NCI-H2171 (cell line): ENCODE data around the gene RMI1.
"Not testable (repeated sequence)": the region's sequence is repeated elsewhere in the genome, so short reads cannot be mapped to it uniquely, and the experiment has no call there.

ENCODE experiments used
- DNase-seq: peaks from one replicate; lab custom pipeline; 2025; lab: John Stamatoyannopoulos, UW

RMI1 gene

DNA sequence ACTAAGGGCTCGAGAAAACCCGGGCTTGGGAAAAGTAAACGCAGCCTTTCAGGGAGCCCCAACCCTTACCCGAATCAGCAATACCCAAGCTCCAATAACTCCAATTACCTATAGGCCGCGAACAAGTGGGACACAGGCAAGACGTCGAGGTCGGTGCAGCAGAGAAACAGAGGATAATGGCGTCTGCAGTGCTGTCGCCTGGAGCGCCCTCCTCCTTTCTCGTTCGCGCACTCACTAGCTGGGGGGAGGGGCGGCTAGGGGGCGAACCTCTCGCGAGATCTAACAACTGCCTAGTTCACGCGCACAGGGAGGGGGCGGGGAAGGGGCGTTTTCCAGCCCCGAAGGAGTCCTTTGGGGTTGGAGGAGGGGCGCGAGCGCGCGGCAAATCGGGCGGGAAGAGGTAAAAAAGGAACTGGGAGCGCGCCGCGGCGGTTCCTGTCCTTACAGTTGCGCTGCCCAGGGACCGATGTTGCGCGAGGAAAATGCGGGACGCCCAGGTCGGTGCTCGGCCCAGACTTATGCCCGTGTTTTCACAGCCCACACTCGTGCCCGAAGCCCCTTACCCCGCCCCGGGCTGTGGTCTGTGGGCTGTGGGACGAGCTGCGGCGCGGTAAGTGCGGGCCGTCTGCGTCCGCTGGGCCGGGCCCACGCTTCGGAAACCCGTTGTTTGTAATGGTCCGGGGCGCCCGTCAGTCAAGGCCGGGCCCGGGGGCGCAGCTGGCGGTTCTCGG lies at the start of gene RMI1:
Gene RMI1, plus strand, starts transcription at position 411 of the 731 bp plus-strand sequence. CDS start 20,182 bp downstream, outside the sequence.
- peak; percentile 97 for DNase-seq

DNA sequence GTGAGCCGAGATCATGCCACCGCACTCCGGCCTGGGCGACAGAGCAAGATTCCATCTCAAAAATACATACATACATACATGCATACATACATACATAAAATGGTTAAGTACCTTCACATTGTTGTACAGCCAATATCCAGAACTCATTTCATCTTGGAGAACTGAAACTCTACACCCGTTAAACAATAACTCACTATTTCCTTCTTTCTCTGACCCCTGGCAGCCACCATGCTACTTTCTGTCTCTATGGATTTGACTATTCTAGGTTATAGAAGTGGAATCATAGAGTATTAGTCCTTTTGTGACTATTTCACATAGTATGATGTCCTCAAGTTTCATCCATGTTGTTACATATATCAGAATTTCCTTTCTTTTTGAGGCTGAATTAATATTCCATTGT lies 49.7 kb upstream of the RMI1 start:
- no peak for DNase-seq

DNA sequence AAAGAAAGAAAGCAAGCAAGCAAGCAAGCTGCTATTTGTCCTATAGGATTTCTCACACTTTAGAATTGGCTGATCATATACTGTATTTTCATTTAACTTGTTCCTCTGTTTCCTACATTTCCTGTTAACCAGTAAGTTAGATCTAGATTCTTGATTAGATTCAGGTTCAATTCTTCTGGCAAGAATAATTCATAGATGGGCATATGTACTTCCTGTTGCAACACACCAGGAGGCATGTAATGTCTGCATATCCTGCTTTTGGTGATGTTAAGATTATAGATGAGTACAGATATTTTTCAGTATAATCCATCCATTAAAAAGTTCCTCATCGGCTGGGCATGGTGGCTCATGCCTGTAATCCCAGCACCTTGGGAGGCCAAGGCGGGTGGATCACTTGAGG lies 48.6 kb upstream of the RMI1 start:
- no peak for DNase-seq

DNA sequence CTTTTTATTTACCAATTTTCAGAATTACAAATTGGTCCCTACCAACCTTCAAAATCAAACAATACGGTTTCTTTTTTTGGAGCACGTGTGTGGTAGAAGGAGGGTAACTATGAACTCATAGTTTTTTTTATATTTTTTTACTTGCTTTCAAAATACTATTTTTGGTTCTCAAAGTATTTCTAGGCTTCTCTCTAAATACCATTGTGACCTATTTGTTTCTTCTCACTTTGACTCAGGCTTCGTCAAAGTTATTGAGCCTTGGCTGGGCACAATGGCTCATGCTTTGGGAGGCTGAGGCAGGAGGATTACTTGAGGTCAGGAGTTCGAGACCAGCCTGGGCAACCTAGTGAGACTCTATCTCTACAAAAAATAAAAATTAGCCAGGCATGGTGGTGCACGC lies 47.8 kb upstream of the RMI1 start:
- DNase-seq = no peak

DNA sequence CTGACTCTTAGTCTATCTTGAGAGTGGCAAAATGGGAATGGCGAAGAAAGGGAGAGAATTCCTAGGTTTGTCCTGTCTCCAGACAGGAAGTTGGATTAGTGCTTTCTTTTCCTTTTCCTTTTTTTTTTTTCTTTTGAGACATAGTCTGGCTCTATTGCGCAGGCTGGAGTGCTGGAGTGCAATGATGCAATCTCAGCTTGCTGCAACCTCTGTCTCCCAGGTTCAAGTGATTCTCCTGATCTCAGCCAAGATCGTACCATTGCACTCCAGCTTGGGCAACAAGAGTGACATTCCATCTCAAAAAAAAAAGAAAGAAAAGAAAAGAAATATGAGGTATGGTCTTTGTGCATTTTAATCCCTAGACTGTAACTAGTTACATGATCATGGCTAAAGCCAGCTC lies 46.8 kb upstream of the RMI1 start:
- no peak for DNase-seq

DNA sequence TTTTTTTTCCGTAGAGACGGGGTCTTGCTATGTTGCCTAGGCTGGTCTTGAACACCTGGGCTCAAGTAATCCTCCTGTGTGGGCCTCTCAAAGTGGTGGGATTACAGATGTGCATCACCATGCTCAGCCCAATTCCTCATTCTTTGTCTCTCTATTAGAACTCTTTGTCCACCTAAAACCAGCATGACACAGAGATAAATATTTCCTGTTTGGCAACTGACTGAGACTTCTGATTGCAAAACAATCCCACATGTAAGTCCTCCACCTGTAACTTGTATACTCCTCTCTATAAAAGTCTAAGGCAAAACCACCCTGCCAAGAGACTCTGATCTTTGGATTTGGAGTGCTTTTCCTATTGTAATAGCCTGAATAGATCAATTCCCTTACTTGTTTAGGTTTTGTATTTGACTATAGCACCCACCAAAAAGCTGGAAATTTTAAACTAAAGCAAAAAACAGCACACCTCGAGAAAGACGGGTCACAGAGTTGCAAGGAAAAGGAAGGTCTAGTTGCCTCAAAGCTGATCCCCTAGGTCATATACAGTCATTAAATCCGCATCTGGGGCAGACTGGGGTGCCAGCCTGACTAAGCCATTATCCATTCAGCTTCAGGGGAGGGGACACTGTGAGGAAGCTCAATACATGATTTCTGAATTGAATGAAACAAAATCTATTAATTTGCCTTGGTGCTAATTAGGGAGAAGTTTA lies 45.9 kb upstream of the RMI1 start:
- no peak for DNase-seq

DNA sequence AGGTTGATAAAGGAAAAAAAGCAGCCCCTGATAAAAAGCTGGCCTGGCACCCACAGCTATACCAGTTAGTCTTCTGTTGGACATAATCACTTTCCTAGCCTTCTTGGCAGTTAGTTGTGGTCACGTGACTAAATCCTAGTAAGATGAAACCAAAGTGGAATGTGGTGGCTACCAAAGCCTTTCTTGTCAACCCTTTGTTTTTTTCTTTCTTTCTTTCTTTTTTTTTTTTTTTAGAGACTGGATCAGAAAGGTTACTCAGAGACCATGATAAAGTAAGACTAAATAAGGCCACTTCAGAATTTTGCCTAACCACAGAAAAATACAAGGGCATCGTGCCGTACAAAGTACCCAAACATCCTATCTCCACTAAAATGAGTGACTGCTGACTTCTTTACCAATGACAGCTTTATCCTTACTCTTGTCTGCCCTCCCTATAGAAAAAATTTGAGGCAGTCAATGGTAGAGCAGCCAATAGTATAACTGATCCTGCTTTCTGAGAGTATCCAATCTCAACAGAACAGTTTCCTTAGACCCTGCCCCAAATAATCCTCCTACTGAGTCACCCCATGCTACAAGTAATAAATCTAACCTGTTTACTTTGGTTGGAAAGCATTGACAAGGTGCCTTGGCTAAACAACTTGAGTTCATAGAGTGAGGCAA lies 45.2 kb upstream of the RMI1 start:
- DNase-seq = no peak

DNA sequence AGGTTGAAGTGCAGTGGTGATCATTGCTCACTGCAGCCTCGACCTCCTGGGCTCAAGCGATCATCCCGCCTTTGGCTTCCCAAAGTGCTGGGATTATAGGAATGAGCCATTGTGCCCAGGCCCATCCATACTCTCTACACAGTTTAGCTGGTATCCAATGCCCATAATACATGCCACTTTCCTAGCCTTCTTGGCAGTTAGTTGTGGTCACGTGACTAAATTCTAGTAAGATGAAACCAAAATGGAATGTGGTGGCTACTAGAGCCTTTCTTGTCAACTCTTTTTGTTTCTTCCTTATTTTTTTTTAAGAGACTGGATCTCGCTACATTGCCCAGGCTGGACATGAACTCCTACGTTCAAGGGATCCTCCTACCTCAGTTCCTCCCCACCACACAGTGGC lies 44.1 kb upstream of the RMI1 start:
- no peak for DNase-seq

DNA sequence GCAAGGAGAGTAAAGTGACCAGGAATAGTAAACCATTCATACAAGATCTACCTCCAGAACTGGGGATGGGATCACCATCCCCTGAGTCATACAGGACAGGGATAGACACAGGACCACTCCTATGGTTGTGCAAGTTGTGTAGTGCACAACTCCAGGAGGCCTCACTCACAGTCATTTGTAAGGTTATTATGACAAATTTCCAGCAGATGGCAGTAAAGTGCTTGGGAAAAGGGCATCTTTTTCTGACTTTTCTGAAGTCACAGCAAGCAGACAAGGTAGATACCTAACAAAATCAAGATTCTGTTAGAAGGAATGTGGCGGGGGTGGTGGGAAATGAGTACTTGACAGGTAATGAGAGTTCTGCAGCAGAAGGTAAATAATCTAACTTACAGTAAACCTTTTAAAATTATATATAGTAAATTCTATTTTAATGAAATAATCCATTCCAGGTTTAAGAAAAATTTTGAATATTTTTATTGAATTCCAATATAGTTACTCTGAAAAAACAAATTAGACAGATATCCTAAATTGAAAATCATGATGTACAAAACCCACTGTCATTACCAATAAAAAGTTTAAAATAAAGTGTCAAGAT lies 42.6 kb upstream of the RMI1 start:
- DNase-seq = peak; percentile 48

DNA sequence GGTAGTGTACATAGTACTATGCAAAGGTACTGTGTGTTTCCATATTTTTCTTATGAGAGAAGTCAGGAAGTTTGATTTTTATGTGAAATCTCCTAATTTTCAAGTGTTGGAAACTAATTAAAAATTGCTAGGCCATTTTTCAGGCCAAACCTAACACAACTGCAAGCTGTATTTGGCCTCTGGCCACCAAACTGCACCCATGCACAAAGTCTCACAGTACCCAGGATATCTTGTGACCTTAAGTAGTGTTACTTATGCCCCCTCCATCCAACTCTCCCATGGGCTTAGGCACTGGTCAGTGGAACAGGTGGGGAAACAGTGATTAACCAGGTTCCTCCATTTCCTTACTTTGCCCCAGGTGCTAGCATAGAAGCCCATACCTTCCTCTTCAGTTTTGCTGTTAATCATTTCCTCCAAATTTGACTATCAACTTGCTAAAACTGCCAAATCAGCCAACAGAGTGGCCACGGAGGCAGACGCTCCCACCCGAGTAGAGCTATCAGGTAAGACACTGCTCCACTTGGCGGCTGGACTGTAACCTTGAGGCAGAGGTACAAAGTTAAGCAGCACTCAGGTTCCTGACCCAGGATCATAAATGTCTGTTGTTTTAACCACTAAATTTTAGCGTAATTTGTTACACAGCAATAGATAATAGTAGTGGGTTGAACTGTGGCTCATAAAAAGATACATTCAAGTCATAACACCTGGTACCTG lies 39.9 kb upstream of the RMI1 start:
- no peak for DNase-seq

DNA sequence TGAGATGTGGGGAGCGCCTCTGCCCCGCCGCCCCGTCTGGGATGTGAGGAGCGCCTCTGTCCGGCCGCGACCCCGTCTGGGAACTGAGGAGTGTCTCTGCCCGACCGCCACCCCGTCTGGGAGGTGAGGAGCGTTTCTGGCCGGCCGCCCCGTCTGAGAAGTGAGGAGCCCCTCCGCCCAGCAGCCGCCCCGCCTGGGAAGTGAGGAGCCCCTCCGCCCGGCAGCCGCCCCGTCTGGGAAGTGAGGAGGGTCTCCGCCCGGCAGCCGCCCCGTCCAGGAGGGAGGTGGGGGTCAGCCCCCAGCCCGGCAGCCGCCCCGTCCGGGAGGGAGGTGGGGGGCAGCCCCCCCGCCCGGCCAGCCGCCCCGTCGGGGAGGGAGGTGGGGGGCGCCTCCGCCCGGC lies 32.5 kb upstream of the RMI1 start:
- DNase-seq = not testable (repeated sequence)

DNA sequence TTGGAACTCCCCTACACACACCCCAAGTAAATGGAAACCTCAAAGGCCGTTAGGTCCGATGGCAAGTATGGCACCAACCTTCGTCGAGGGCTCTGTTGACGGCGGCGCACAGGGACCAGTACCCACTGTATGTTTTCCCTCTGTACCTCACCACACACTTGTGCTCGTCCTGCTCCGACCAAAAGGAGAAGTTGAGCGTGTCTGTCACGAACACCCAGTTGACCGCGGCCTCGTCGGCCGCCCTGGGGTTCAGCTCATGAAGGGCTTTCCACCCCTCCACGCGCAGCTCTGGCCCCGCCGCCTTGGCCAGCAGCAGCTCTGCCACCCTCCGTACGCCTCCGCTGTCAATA lies 24.5 kb upstream of the RMI1 start:
- DNase-seq = no peak

DNA sequence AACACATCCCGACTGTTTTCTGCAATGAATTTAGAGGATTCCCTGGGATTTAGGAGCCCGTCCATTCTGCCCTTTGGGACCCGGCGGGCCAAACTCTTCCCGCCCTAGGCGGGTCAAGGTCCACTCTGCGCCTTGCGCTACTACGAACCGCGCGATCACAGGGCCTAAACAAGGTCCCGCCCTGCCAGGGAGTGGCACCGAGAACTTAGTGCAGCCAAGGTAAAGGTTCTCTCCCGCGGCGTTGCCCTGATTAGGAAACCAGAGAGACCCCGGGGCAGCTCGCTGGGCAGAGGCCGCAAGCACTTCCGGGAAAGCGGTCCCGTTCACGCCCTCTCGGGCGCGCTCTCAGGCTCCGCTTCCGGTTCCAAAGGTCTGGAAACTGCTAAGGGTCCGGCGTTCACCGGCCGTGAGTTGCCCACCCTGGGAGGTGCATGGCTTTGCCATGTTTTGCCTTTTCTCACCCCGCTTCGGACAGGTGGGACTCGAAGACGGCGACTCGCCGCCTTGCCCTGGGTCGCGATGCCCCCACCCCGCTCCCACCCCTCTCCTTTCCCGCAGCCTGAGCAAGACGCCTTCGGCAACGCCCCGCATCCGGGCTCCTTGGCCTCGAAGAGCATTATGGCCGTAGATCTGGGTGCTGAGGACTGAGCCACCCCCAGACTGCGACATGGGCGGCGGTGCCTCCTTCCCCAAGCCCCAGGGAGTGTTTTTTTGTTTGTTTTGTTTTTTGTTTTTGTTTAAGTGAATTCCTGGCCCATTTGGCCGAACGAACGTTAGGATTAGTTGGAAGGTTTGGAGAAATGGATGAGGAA lies 24.0 kb upstream of the RMI1 start:
- peak; percentile 72 for DNase-seq

DNA sequence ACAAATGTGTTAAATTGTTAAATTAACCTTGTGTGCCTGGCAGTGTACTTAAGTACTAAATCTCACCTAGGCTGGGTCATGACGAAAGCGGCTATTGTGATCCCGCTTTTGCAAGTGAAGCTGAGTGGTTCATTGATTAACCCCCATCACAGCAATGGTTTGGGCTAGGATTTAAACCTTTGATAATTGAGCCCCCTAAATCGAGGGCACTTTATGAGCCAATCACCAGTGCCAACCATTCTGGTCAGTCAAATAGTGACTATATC lies 23.4 kb upstream of the RMI1 start:
- DNase-seq = no peak

DNA sequence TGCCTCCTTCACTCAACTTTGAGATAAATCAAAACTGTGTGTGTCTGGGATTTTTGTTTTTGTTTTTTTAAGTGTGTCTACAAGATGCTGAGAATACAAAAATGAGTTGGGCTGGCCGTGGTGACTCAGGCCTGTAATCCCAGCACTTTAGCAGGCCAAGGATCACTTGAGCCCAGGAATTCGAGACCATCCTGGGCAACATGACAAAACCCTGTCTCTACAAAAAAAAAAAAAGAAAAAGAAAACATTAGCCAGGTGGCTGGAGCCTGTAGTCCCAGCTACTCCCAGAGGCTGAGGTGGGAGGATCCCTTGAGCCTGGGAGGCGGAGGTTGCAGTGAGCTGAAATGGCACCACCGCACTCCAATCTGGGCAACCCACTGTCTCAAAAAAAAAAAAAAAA lies 21.5 kb upstream of the RMI1 start:
- peak; percentile 37 for DNase-seq

DNA sequence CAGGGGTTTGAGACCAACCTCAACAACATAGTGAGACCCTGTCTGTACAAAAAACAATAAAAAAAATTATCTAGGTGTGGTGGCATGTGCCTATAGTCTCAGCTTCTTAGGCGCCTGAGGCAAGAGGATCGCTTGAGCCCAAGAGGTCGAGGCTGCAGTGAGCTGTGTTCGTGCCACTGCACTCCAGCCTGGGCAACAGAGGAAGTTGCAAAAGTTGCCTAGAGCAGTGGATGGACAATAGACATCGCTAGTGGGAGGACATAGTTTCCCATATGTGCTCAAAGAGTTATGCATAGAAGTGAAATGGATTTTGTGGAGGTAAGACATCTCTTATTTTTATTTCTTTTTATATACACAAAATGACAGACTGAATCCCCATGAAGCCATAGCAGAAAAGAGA lies 19.6 kb upstream of the RMI1 start:
- no peak for DNase-seq

DNA sequence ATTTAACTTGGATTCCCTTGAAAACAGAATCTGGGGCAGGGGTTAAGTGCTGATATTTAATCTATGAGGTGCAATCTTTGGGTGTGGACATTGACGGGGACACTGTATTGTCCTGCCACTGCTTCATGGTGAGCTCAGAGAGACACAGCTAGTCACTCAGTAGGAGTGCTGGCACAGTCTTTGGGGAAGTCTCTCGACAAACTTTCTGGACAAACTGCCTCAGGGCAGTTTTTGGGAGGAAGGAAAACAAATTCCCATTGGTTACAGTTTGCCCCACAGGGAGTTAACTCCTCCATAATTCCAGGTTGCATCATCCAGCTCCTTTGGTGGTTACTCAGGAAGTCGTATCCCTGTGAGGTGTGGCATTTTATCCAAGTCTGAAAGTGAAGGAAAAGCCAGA lies 18.4 kb upstream of the RMI1 start:
- DNase-seq = no peak

DNA sequence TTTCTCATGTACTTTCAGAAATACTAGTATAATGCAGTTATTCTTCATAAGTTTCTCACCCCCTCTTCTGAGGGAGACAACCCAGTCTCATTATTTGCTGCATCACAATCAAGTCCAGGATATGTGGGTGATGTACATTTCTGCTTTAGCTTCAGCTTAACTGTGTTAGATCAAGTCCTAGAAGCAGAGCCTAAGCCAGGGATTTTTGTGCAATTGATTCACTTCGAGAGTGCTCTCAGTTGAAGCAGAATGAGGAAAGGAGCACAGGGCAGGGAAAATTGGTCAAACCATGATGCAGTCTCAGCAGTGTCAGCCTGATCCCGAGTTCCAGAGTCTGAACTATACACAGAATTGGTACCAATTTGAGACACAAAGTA lies 15.6 kb upstream of the RMI1 start:
- no peak for DNase-seq

DNA sequence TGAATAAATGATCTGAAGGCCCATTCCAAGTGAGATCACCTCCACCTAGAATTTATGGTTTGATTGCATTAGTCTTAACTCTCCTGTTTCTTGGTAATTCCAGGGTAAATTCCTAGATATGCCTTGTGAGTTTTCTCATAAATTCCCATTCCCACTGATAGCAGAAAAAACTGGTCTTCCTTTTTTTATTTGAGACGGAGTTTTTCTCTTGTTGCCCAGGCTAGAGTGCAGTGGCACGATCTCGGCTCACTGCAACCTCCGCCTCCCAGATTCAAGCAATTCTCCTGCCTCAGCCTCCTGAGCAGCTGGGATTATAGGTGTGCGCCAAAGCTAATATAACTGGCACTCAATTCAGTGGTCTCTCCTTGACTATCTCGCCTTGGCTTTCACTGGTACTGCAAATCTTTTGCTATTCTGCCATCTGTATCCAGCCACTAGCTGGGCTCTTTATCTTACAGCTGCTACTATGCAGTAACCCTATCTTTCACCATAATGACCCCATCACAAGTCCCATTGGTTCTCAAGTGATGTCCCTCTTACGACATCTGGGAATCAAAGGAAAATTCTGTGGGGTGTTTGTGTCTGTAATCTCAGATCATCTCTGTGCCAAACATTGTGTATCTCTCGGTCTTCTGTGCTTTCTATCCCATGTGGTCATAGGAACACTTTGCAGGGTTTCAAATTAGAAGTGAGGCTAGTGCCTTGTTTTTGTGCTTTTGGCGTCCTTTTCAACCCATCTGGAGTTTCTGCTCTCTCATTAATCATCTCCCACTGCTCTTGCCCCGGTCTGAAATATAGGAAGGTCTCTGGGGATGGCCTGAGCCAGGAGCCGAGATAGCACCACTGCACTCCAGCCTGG lies 15.0 kb upstream of the RMI1 start:
- no peak for DNase-seq

DNA sequence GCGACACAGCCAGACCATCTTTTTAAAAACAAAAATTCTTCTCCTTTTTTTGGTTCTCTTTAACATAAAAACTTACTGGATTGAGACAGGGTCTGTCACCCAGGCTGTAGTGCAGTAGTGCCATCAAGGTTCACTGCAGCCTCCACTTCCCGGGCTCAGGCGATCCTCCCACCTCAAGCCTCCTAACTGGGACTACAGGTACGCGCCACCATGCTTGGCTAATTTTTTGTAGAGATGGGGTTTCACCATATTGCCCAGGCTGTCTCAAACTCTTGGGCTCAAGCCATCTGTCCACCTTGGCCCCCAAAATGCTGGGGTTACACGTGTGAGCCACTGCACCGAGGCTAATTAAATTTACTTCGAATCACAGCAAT lies 14.4 kb upstream of the RMI1 start:
- DNase-seq = no peak

DNA sequence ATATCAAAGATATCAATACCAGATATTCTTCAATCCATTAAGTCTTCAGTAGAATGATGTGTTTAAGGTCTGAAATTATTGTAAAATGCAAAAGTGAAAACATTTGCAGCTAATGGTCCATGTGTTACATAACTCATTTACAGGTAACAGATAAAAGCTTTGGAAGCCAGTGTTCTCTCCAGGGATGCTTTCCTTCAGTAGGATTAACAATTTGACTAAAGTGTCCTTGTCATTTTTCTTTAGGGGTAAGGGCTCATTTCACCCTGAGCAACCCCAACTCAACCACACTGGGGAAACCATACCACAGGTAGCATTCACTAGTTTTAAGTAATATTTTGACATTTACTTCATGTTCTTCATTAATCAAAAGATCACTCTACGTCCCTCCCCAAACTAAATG lies 13.5 kb upstream of the RMI1 start:
- DNase-seq = no peak
